SK-N-SH treated with all-trans-retinoic acid at 6 μM for 48 hours (cell line): ENCODE measurements around the gene EPHB3.

Experiments used
- ATAC-seq: fragments of 200-7000 bp; cut with Tn5 transposase; 3 replicates; pipeline ENCODE4 v1.9.1; 2020; ENCODE audit warnings: mild to moderate bottlenecking, moderate library complexity
- ARNTL ChIP-seq: fragments of 450-650 bp; formaldehyde crosslinking; IDR thresholded peaks from 2 replicates; pipeline ENCODE4 v1.5.0; 2020; ENCODE audit warnings: low read depth, mild to moderate bottlenecking, moderate library complexity, borderline replicate concordance
- BACH2 ChIP-seq: fragments of 250-450 bp; sonication (Bioruptor Pico); IDR thresholded peaks from 2 replicates; pipeline ENCODE4 v1.9.0; 2021; ENCODE audit warnings: mild to moderate bottlenecking, borderline replicate concordance
- CREB5 ChIP-seq: fragments of 250-450 bp; sonication (Bioruptor Pico); IDR thresholded peaks from 2 replicates; pipeline ENCODE4 v1.5.1; 2020; ENCODE audit warnings: low read depth, mild to moderate bottlenecking, moderate library complexity
- CSDC2 ChIP-seq: fragments of 250-450 bp; sonication (Bioruptor Pico); IDR thresholded peaks from 2 replicates; pipeline ENCODE4 v1.5.0; 2020; ENCODE audit warnings: mild to moderate bottlenecking, moderate library complexity
- CSRNP3 ChIP-seq: fragments of 250-450 bp; sonication (Bioruptor Pico); IDR thresholded peaks from 2 replicates; pipeline ENCODE4 v1.5.1; 2021; ENCODE audit warnings: mild to moderate bottlenecking, moderate library complexity
- ESRRG ChIP-seq: fragments of 250-450 bp; sonication (Bioruptor Pico); IDR thresholded peaks from 2 replicates; pipeline ENCODE4 v1.6.1; 2021; ENCODE audit warnings: mild to moderate bottlenecking
- GLIS3 ChIP-seq: fragments of 250-450 bp; sonication (Bioruptor Pico); IDR thresholded peaks from 2 replicates; pipeline ENCODE4 v1.5.0; 2020; ENCODE audit warnings: mild to moderate bottlenecking, moderate library complexity
- ISL1 ChIP-seq: fragments of 250-450 bp; sonication (Bioruptor Pico); IDR thresholded peaks from 2 replicates; pipeline ENCODE4 v2.1.2; 2022; ENCODE audit warnings: mild to moderate bottlenecking, moderate library complexity
- OSR1 ChIP-seq: fragments of 250-450 bp; sonication (Bioruptor Pico); IDR thresholded peaks from 2 replicates; pipeline ENCODE4 v1.8.0; 2022; ENCODE audit warnings: moderate library complexity, mild to moderate bottlenecking, inconsistent platforms
- PATZ1 ChIP-seq: fragments of 250-450 bp; sonication (Bioruptor Pico); IDR thresholded peaks from 2 replicates; pipeline ENCODE4 v1.8.0; 2020; ENCODE audit warnings: mild to moderate bottlenecking, moderate library complexity, borderline replicate concordance
- POU6F1 ChIP-seq: fragments of 250-450 bp; sonication (Bioruptor Pico); IDR thresholded peaks from 2 replicates; pipeline ENCODE4 v1.8.0; 2021; ENCODE audit warnings: low read depth, mild to moderate bottlenecking, moderate library complexity, borderline replicate concordance
- PPARA ChIP-seq: fragments of 250-450 bp; sonication (Bioruptor Pico); IDR thresholded peaks from 2 replicates; pipeline ENCODE4 v1.5.0; 2020; ENCODE audit warnings: mild to moderate bottlenecking, borderline replicate concordance
- RARB ChIP-seq: fragments of 250-450 bp; sonication (Bioruptor Pico); IDR thresholded peaks from 2 replicates; pipeline ENCODE4 v1.8.0; 2021; ENCODE audit warnings: mild to moderate bottlenecking, moderate library complexity
- SNAI2 ChIP-seq: fragments of 250-450 bp; sonication (Bioruptor Pico); IDR thresholded peaks from 2 replicates; pipeline ENCODE4 v1.5.0; 2020; ENCODE audit warnings: mild to moderate bottlenecking, moderate library complexity
- TCF4 ChIP-seq: fragments of 250-450 bp; sonication (Bioruptor Pico); IDR thresholded peaks from 2 replicates; pipeline ENCODE4 v1.8.0; 2021; ENCODE audit warnings: mild to moderate bottlenecking, moderate library complexity, borderline replicate concordance
- TOX ChIP-seq: fragments of 250-450 bp; sonication (Bioruptor Pico); IDR thresholded peaks from 2 replicates; pipeline ENCODE4 v1.8.0; 2021; ENCODE audit warnings: mild to moderate bottlenecking, moderate library complexity, borderline replicate concordance
- ZFP30 ChIP-seq: fragments of 450-650 bp; formaldehyde crosslinking; IDR thresholded peaks from 2 replicates; pipeline ENCODE4 v1.5.0; 2022; ENCODE audit warnings: mild to moderate bottlenecking, moderate library complexity
- ZNF565 ChIP-seq: fragments of 450-650 bp; formaldehyde crosslinking; conservative IDR thresholded peaks from 2 replicates; pipeline ENCODE4 v1.5.0; 2020; ENCODE audit warnings: low read depth, mild to moderate bottlenecking, moderate library complexity
- ZNF70 ChIP-seq: fragments of 450-650 bp; formaldehyde crosslinking; IDR thresholded peaks from 2 replicates; pipeline ENCODE4 v1.5.0; 2020; ENCODE audit warnings: mild to moderate bottlenecking, moderate library complexity
- ZNF8 ChIP-seq: fragments of 450-650 bp; formaldehyde crosslinking; IDR thresholded peaks from 2 replicates; pipeline ENCODE4 v1.5.0; 2020; ENCODE audit warnings: mild to moderate bottlenecking, moderate library complexity

Gene EPHB3

GRCh38 chr3:184542577-184542976 is 19.0 kb upstream of the EPHB3 start (continued):
- no peak for TF ChIP-seq CREB5
- no peak for TF ChIP-seq PPARA (CRISPR knock-in tag)
- TF ChIP-seq POU6F1 (CRISPR knock-in tag): no peak

- no peak for TF ChIP-seq GLIS3 (CRISPR knock-in tag)
- no peak for TF ChIP-seq TCF4 (CRISPR knock-in tag)
- TF ChIP-seq ISL1: no peak
- no peak for TF ChIP-seq OSR1 (CRISPR knock-in tag)
- TF ChIP-seq ARNTL: no peak
- TF ChIP-seq BACH2: no peak
- no peak for TF ChIP-seq ZNF70 (CRISPR knock-in tag)
- no peak for TF ChIP-seq PATZ1 (CRISPR knock-in tag)
- TF ChIP-seq PPARA (CRISPR knock-in tag): no peak
- TF ChIP-seq ZNF8 (CRISPR knock-in tag): no peak
- TF ChIP-seq CSDC2 (CRISPR knock-in tag): no peak
- TF ChIP-seq CREB5: no peak
- TF ChIP-seq POU6F1 (CRISPR knock-in tag): no peak
- TF ChIP-seq RARB (CRISPR knock-in tag): no peak
- no peak for TF ChIP-seq CSRNP3
- TF ChIP-seq ZFP30 (CRISPR knock-in tag): no peak
- ATAC-seq: no peak
Measured at GRCh38 chr3:184543256-184543655, 18.3 kb upstream of the EPHB3 start.

- no peak for TF ChIP-seq ESRRG (CRISPR knock-in tag)
- no peak for TF ChIP-seq ZNF8 (CRISPR knock-in tag)
- TF ChIP-seq ZFP30 (CRISPR knock-in tag): no peak
- no peak for TF ChIP-seq OSR1 (CRISPR knock-in tag)
- TF ChIP-seq PPARA (CRISPR knock-in tag): no peak
- no peak for TF ChIP-seq GLIS3 (CRISPR knock-in tag)
- TF ChIP-seq, all 23 proteins: peak for 0
- ATAC-seq: peak; percentile 89
Measured at GRCh38 chr3:184543843-184544512, 17.6 kb upstream of the EPHB3 start.

- no peak for ATAC-seq
- TF ChIP-seq OSR1 (CRISPR knock-in tag) (no peak), ZFP30 (CRISPR knock-in tag) (no peak), ARNTL (no peak), TOX (CRISPR knock-in tag) (no peak), ISL1 (no peak), ESRRG (CRISPR knock-in tag) (no peak), BACH2 (no peak), CSRNP3 (no peak), PATZ1 (CRISPR knock-in tag) (no peak), CSDC2 (CRISPR knock-in tag) (no peak), ZNF565 (CRISPR knock-in tag) (no peak), SNAI2 (CRISPR knock-in tag) (no peak), TCF4 (CRISPR knock-in tag) (no peak), RARB (CRISPR knock-in tag) (no peak), PPARA (CRISPR knock-in tag) (no peak)
Measured at GRCh38 chr3:184544513-184544861, 17.1 kb upstream of the EPHB3 start.
